Measurements from ENCODE around the gene PLEKHA7.

DNA sequence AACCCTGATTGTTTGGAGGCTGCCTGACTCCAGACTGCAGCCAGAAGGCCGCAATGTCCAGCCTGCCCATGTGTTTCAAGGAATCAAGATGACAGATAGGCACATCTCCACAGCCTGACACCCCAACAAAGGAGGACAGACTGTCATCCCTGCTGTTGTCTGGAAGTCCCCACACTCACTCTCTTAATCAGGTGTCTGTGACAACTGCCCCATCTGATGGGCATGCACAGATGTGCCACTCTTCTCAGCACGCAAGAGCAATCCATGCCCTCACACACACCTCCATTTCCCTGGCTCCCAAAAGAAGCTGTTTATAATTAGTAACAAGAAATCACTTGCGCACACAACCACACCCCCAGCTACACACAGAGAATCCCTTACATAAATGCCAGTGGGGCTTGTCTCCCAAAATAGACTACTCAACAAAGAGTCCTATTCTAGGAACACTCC lies 158.2 kb downstream of the PLEKHA7 start:
- TF ChIP-seq, protein P1, sequence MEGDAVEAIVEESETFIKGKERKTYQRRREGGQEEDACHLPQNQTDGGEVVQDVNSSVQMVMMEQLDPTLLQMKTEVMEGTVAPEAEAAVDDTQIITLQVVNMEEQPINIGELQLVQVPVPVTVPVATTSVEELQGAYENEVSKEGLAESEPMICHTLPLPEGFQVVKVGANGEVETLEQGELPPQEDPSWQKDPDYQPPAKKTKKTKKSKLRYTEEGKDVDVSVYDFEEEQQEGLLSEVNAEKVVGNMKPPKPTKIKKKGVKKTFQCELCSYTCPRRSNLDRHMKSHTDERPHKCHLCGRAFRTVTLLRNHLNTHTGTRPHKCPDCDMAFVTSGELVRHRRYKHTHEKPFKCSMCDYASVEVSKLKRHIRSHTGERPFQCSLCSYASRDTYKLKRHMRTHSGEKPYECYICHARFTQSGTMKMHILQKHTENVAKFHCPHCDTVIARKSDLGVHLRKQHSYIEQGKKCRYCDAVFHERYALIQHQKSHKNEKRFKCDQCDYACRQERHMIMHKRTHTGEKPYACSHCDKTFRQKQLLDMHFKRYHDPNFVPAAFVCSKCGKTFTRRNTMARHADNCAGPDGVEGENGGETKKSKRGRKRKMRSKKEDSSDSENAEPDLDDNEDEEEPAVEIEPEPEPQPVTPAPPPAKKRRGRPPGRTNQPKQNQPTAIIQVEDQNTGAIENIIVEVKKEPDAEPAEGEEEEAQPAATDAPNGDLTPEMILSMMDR (IDR thresholded peaks at IDR 0.05): no peak
- TF ChIP-seq POLR2AphosphoS5 (IDR thresholded peaks at IDR 0.05): no peak

All from breast epithelium (tissue), 3 donors.